Myocyte (in vitro differentiated cells): ENCODE measurements around the gene BTAF1. TPM values are rescaled to one million over a fixed set of nuclear protein-coding genes. Genes with fewer than 3 reads are reported as not detected.

Experiments
- DNase-seq: peaks from one replicate; pipeline ENCODE4 v3.0.0-alpha.2; 2012; ENCODE audit warnings: low read depth
- total RNA-seq: library from RNA; depleted of rRNA; stranded (reverse); fragments of >200 nt; gene quantifications from 2 replicates; pipeline ENCODE4 v1.2.3, GENCODE V29; 2014

The BTAF1 gene
- total RNA-seq, 1 donor from 2014 or later = 28.5 TPM

GRCh38 chr10:91907914-91908336 lies 15.6 kb upstream of the BTAF1 start:
- DNase-seq = no peak

- peak; percentile 84 for DNase-seq
Observed at GRCh38 chr10:91908337-91909116, 15.0 kb upstream of the BTAF1 start.

GRCh38 chr10:91909117-91909677 lies 14.4 kb upstream of the BTAF1 start, which contains the start of gene FGFBP3:
Gene FGFBP3, minus strand, starts transcription at chr10:91909486. Its CDS starts 517 bp downstream, at chr10:91908969.
- DNase-seq = peak; percentile 34

GRCh38 chr10:91910467-91910866 lies 13.1 kb upstream of the BTAF1 start:
- DNase-seq = no peak

DNA sequence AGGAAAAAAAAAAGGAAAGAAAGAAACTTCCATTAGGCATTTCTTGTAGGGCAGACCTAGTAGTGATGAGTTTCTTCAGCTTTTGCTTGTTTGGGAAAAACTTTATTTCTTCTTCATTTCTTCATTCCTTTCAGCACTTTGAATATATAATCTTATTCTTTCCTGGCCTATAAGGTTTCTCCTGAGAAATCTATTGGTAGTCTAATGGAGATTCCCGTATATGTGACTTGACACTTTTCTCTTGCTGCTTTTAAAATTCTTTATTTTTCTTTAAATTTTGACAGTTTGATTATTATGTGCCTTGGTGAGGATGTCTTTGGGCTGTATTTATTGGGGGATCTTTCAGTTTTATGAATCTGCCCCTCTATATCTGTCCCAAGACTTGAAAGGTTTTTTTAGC lies 3.9 kb upstream of the BTAF1 start:
- no peak for DNase-seq

GRCh38 chr10:91924212-91925021 lies 847 bp downstream of the BTAF1 start:
- peak; percentile 7 for DNase-seq

GRCh38 chr10:91925022-91925320 lies 1.4 kb downstream of the BTAF1 start:
- DNase-seq = no peak

- DNase-seq = no peak
Observed at GRCh38 chr10:91930939-91931338, 7.4 kb downstream of the BTAF1 start.

DNA sequence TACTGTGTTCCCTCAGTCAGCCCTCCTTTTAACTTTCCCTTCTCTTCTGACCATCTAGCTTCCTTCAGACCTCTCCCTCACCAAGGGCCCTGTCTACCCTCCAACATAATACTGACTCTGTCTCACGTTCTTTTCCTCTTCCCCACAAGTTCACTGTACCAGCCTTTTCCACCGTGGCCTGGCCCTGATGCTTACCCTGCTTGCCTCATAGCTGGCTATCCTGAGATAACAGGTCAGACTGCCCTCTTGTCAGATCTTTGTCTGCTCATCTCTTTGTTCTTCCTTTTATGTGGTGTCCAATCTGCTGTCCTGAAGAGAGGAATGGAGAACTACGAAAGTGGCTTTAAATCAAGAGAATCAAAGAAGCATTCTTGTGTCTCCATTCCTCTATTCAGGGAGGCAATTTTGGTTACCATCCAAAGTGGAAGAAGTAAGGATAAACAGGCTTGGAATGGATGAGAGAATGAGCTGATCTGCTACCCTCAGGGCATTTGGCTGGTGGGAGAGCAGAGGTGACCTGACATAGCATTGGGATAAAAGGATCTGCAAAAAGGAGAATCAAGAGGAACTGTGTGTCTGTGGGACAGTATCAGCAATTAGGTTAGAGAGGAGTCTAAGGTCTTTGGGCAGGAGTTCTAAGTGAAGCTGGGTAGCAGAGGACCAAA lies 8.1 kb downstream of the BTAF1 start:
- no peak for DNase-seq

DNA sequence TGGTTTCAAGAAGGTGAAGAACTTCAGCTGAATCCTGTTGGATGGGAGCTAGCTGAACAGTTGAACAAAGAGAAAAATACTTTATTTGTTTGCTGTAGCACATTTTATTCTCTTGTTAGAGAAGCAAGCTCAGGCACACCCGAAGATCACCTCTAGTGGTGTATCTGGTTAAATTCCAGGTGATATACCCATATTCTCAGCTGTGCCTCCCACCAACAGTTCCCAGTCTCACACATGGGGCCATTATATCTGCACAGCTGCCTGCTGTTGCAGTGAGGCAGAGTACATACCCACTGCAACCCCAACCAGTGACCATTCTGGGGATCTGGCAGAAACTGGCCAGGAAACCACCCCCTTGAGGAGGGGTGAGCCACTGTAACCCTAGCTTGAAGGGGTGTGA lies 9.2 kb downstream of the BTAF1 start:
- no peak for DNase-seq

DNA sequence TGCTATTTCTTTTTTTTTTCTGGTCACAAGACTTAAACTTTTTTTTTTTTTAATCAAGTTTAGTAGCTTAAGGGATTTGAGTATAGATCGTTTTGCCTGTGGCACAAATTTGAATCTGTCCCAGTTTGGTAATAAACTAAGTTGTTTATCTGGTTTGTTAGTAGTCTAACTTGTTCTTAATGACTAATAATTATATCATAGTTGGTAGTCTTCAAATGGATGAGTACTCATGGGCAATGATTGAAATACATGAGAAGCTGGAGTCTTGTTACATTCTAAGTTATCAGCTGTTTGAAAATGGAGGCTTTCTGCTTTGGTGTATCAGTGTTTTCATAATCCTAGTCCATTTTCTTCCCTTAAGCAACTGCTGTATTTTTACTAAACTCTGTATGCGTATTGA lies 12.3 kb downstream of the BTAF1 start:
- DNase-seq = no peak

- DNase-seq = no peak
Observed at GRCh38 chr10:91939653-91940052, 16.1 kb downstream of the BTAF1 start.

GRCh38 chr10:91941426-91941825 lies 17.9 kb downstream of the BTAF1 start:
- DNase-seq = no peak

DNA sequence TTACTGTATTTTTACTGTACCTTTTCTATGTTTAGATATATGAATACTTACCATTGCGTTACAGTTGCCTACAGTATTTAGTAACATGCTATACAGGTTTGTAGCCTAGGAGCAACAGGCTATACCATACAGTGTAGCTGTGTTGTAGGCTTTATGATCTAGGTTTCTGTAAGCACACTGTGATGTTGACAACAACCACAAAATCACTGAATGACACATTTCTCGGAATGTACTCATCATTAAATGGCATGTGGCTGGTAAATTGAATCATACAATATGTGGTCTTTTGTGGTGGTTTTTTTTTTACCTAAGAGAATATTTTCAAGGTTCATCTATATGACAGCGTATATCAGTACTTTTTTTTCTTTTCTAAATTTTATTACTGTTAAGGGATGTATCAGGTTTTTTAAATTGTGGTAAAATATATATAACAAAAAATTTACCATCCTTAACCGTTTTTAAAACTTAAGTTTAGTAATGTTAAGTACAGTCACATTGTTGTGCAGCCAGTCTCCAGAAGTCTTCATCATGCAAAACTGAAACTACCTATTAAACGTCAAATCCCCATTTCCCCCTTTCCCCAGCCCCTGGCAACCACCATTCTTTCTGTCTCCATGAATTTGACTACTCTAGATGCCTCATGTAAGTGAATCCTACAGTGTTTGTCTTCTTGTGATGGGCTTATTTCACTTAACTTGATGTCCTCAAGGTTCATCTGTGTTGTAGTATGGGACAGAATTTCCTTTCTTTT lies 21.5 kb downstream of the BTAF1 start:
- peak; percentile 12 for DNase-seq

GRCh38 chr10:91953600-91954160 lies 30.1 kb downstream of the BTAF1 start:
- DNase-seq = no peak

DNA sequence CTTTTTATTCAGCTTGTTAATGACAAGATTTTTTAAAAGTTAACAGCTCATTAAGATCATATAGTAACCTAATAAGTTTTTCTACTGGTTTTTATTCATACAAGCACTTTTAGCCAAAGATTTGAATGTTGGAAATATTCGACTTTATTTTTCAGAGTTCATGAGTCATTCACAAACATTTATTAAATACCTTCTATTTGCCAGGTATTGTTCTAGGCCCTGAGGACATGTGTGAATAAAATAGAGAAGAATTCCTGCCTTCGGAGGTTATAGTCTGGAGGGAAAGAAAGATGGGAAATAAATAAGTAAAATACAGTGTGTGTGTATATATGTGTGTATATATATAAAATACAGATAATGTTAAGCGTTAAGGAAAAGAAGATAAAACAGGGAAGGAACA lies 31.5 kb downstream of the BTAF1 start:
- DNase-seq = no peak

DNA sequence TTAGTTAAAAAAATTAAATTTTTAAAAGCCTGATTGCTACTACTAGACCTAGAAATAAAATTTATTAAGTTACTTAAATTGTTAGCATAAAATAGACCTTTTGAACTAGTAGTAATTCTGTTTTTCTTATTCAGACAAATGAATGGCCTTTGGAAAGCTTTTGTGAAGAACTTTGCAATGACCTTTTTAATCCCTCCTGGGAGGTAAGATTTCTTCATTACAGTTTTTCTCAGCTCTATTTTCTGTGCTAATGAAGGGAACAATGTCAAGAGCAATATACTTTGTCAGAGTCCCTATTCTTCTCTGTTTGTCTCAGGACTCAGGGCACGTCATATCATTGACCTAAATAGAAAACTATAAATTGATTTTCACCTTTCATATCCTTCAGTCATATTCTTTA lies 33.5 kb downstream of the BTAF1 start:
- no peak for DNase-seq

DNA sequence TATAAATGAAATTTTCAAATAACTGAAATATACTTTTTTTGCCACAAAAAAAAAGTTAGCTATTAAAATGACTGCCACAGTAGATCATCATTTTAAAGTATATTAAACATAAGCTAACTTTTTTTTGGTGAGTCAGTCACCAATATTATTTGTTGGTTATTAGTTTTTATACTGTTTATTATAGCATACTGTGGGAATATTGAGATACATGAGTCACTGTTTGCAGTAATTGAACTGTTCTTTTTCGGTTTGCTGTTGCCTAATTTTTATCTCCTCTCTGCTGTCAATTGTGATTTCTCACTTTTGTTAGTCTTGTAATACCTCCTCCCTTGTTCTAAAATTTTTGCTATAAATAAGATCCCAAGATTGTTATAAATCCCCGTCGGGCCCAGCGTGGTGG lies 45.7 kb downstream of the BTAF1 start:
- no peak for DNase-seq

- DNase-seq = peak; percentile 3
Observed at GRCh38 chr10:91974960-91975359, 51.4 kb downstream of the BTAF1 start.

DNA sequence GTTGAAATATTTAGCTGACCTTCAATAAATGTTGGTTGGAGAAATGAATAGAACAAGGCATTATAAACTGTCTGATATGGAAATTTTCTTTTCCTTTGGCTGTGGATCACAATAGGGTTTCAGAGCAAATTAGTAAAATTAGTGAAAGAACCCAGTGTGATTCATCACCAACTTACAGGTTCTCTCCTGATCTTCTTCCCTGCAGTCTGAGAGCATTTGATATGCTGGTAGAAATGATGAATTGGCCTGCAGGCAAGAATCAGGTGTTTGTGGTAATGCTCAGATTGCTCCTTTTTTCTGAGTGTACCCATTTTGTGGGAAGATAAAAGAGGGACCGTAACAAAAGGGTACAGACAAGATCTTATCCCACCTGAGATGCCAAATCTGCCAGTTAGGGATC lies 51.9 kb downstream of the BTAF1 start:
- no peak for DNase-seq
